Measurements from ENCODE around the gene MDGA2. TPM values are rescaled to one million over a fixed set of nuclear protein-coding genes. Genes with fewer than 3 reads are reported as not detected.

The MDGA2 gene
- total and polyA plus RNA-seq, 2 of the 4 experiments (the other 2 are of a cell fraction): 0.02 TPM; not detected in 1

GRCh38 chr14:47606566-47606965 lies 68.8 kb downstream of the MDGA2 start:
- Histone ChIP-seq H2AFZ (replicated peaks; ENCODE audit: low read length, poor library complexity) (no peak overlapping the region), H3K18ac (ENCODE audit: low read depth, low read length) (no peak overlapping the region), H2BK120ac (ENCODE audit: low read depth, low read length) (no peak overlapping the region), H3K4ac (ENCODE audit: low read depth, low read length) (no peak overlapping the region), H3K9ac (ENCODE audit: low read depth, low read length) (no peak overlapping the region), H3K36me3 (ENCODE audit: control insufficient read depth, insufficient read depth, low read length) (no peaks in the 10 kb centered on the region), H2BK20ac (ENCODE audit: low read depth, low read length) (no peak overlapping the region), H3K9me3 (ENCODE audit: control insufficient read depth, insufficient read depth, low read length) (peaks cover 5% of the 10 kb centered on the region; the same call in 1 of the 2 replicates), H3K23ac (ENCODE audit: low read depth, low read length) (no peak overlapping the region), H2AK5ac (ENCODE audit: low read depth, low read length) (no peak overlapping the region), H2BK5ac (ENCODE audit: low read depth, low read length, poor library complexity, severe bottlenecking) (no peak overlapping the region), H4K20me1 (ENCODE audit: insufficient read depth, low read length) (no peaks in the 10 kb centered on the region), H3K14ac (replicated peaks; ENCODE audit: low read depth, low read length) (no peak overlapping the region), H3K4me3 (ENCODE audit: insufficient read depth, low read depth, low read length) (no peak overlapping the region), H2BK15ac (ENCODE audit: low read depth, low read length) (no peak overlapping the region), H4K8ac (ENCODE audit: low read depth in 2 of 2, low read length in 2 of 2) (no peak overlapping the region), H2AK9ac (replicated peaks; ENCODE audit: low read depth, low read length, poor library complexity) (no peak overlapping the region), H3K56ac (ENCODE audit: extremely low read depth, insufficient read depth, low read length) (no peak overlapping the region), H3K27me3 (ENCODE audit: control insufficient read depth, insufficient read depth, low read length) (no peaks in the 10 kb centered on the region), H3K79me1 (ENCODE audit: low read depth in 1 of 2, low read length in 2 of 2) (no peaks in the 10 kb centered on the region), H3K4me2 (ENCODE audit: low read depth, low read length) (no peak overlapping the region), H3K9me1 (ENCODE audit: insufficient read depth, low read length) (no peaks in the 10 kb centered on the region), H4K91ac (ENCODE audit: insufficient read depth, low read depth, low read length) (no peak overlapping the region), H4K5ac (ENCODE audit: low read depth, low read length) (no peak overlapping the region), H3K27ac (ENCODE audit: insufficient read depth, low read length) (no peak overlapping the region), H3K4me1 (ENCODE audit: control insufficient read depth, insufficient read depth, low read length) (no peaks in the 10 kb centered on the region)
- ATAC-seq (ENCODE audit: low read depth) (no peak), DNase-seq (no peak)
- ChIA-PET CTCF (no interaction called here), POLR2A (ENCODE audit: unreplicated experiment) (no interaction called here)
- in situ Hi-C loops (cut with MboI; ENCODE audit: low sequenced_read_pairs) (no loop called here), dilution Hi-C loops (cut with HindIII; ENCODE audit: low sequenced_read_pairs, unreplicated experiment) (no loop called here), intact Hi-C loops (cut with micrococcal nuclease) (no loop called here)
- no peak for TF ChIP-seq CEBPB (IDR thresholded peaks at IDR 0.05; ENCODE audit: low read depth, low read length)
- TF ChIP-seq RCOR1 (IDR thresholded peaks at IDR 0.05; ENCODE audit: insufficient replicate concordance, low read length): no peak
- no TSS peak for BruUV-seq (replicated peaks)
- WGBS, 2 experiments (ENCODE audit: extremely low coverage in 2 of 2, insufficient read length in 1 of 2): no CpG with 5 or more reads among the region's 3 CpGs

Data from IMR-90 (cell line).